ENCODE results near the gene STAC3.

STAC3 gene

DNA sequence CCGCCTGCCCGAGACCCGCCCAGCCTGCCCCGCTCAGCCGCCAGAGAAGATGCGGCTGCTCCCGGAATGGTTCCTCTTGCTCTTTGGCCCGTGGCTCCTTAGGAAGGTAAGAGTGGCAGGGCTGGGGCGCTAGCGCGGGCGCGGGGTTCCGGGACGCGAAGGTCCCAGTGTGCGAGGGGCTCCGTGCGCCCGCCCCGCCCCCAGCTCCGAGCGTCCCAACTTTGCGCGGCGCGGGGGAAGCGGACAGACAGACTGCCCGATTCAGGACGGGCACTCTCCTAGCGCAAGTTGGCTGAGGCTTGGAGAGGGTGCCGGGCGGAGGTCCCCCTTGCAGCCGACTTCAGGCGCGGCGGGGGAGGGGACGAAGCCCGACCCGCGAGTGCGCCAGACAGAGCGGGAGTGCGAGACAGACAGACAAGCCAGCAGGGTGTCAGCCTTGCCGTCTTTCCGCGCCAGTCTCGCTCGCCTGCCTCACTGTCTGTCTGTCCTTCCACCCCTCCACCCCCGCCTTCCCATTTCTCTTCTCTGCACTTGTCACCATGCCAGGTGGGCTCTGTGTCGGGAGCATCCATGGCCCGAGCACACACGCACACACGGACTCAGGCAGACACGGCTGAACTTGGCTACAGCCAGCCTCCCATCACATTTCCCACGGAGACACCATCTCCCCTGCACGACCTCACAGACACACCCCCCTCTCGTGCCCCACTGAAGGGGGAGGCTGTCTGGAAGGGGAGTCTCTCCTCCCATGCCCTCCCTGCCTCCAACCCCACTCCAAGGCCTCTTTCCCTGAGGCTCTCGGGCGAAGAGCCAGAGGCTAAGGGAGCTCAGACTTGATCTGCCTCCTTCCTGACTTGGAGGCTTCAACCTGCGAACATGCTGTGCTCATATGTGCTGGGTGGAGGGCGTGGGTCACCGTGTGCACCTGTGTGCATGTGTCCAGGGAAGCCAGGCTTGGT, 33.8 kb downstream of the STAC3 start:
- DNase-seq (ENCODE audit: low read depth), result no peak
- peak overlapping the region; percentile 36 for H3K4me3 ChIP-seq (ENCODE audit: low read depth, low read length)
- TF ChIP-seq, protein P1, sequence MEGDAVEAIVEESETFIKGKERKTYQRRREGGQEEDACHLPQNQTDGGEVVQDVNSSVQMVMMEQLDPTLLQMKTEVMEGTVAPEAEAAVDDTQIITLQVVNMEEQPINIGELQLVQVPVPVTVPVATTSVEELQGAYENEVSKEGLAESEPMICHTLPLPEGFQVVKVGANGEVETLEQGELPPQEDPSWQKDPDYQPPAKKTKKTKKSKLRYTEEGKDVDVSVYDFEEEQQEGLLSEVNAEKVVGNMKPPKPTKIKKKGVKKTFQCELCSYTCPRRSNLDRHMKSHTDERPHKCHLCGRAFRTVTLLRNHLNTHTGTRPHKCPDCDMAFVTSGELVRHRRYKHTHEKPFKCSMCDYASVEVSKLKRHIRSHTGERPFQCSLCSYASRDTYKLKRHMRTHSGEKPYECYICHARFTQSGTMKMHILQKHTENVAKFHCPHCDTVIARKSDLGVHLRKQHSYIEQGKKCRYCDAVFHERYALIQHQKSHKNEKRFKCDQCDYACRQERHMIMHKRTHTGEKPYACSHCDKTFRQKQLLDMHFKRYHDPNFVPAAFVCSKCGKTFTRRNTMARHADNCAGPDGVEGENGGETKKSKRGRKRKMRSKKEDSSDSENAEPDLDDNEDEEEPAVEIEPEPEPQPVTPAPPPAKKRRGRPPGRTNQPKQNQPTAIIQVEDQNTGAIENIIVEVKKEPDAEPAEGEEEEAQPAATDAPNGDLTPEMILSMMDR (IDR thresholded peaks at IDR 0.05; ENCODE audit: low read depth, low read length, missing control alignments), result no peak

DNA sequence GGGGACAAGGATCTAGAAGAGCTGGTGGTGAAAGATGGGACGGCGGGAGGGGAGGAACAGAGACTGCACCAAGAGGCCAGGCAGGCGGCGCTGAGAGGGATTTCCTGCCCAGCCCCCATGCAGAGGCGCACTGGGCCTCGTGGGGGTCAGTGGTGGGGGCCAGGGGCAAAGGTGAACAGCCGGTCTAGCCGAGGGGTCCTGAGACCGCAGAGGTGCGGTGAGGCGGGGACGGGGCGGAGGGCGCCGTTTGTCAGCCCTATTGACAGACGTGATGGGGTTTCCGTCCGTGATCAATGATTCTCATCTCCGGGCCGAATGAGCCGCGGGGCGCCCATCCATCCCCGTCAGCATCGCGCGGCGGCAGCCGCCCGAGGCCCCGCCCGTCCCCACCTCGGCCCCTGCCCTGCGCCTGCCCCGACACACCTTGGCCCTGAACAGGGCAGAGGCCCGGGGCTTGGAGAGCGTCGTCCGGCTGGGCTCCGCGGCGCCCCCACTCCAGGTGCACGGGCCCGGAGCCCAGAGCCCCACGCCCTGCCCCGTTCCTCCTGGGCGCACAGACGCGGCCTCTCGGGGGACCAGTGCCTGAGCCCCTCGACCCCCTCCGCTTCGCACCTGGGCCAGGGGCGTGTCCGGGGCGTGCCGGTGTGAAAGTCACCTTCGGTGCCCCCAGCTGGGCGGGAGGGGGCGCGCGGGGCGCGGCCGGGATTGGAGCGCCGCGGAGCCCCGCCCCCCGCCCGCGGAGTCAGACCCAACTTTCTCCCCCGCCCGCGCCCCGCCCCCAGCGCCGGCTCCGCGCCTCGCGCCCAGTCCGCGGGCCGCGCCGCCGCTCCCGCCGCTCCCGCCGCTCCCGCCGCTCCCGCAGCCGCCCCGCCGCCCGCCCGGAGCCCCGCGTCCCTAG, 34.7 kb downstream of the STAC3 start, which contains the start of gene NXPH4:
Gene NXPH4, plus strand, starts transcription at position 781 of the 898 bp plus-strand sequence. CDS start 176 bp downstream, outside the sequence.
- TF ChIP-seq, protein P1 (IDR thresholded peaks at IDR 0.05; ENCODE audit: low read depth, low read length, missing control alignments), result no peak
- no peak for DNase-seq (ENCODE audit: low read depth)
- H3K4me3 ChIP-seq (ENCODE audit: low read depth, low read length), result peak within 1 kb of the TSS; percentile 36

DNA sequence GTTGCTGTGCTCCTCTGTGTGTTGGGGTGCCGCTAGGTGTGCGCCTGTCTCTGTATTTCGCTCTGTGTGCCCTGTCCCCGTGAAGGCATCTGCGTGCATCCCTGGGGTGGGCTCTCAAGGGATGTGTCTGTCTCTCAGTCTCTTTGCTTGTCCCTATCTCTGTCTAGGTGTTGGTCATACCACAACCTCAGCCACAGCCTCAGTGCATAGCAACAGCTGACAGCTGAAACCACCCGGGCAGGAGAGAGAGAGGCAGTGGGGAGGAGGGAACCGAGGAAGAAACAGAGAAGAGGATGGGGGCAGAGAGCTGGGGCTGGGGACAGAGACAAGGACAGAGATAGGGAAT, 35.3 kb downstream of the STAC3 start:
- no peak for DNase-seq (ENCODE audit: low read depth)
- TF ChIP-seq, protein P1 (IDR thresholded peaks at IDR 0.05; ENCODE audit: low read depth, low read length, missing control alignments), result no peak
- H3K4me3 ChIP-seq (ENCODE audit: low read depth, low read length), result no peak overlapping the region

DNA sequence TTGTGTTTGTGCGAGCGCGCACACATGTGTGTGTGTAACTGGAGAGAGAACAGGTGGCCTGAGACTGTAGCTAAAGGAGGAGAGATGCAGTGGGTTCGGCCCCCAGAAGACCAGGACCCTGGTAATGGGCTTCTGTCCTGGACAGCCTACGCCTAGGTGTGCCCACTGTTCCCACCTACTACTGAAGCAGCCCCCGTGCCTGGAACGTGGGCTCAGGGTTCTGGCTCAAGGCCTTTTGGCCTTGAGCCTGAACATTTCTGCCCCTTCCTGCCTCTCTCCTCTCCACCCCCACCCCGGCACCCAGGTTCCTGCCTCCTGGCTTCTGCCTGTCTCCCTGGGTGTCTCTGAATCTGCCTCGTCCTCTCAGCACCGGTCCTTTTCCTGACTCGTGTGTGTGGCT, 35.9 kb downstream of the STAC3 start:
- no peak overlapping the region for H3K4me3 ChIP-seq (ENCODE audit: low read depth, low read length)
- no peak for DNase-seq (ENCODE audit: low read depth)
- TF ChIP-seq, protein P1 (IDR thresholded peaks at IDR 0.05; ENCODE audit: low read depth, low read length, missing control alignments), result no peak

DNA sequence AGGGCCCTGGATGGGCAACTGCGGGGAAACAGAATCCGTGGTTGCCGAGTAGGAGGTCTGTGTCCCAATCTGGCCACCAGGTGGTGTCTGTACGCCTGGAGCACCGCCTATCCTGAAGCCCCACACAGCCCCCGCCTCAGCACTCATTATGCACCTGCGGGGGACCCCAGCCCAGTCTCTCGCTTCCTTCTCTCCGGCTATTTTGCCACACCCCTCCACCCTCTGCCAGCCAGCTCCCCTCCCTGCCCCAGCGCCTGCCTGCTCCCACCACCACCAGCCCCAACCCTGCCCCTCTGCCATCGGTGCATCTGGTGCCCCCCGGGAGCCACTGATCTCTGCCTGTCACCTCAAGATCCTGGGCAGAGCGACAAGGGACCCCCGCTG, 36.6 kb downstream of the STAC3 start:
- H3K4me3 ChIP-seq (ENCODE audit: low read depth, low read length), result no peak overlapping the region
- TF ChIP-seq, protein P1 (IDR thresholded peaks at IDR 0.05; ENCODE audit: low read depth, low read length, missing control alignments), result peak; percentile 82
- DNase-seq (ENCODE audit: low read depth), result no peak

DNA sequence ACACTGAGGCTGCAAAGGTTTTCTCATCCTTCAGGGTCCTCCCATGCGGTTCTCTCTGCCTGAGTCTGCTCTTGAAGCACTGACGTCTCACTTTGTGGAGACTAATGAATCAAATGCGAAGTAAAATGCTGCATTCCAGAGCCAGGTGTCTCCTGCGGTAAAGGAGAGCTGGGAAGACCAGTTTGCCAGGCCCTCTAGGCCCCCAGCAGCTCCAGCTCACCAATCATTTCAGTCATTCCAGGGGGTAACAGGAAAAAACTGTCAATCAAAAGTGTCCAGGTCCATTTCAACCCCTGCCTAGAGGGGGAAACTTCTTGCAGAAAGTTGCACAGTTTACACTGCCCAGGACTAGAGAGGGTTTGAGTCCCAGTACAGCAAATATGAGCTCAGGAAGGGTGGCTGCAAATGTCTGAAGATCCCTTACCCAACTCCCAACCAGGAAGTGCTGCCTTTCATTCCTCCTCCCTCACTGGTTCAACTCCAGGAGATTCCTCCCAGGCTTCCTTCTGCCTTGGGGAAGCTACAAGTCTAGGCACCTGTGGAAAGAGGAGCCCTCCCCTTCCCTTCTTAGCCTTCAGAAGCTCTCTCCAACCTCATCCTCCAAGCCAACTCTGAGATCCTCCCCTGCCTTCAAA, 37.1 kb downstream of the STAC3 start:
- H3K4me3 ChIP-seq (ENCODE audit: low read depth, low read length), result no peak overlapping the region
- TF ChIP-seq, protein P1 (IDR thresholded peaks at IDR 0.05; ENCODE audit: low read depth, low read length, missing control alignments), result no peak
- no peak for DNase-seq (ENCODE audit: low read depth)

All from GM12864 (cell line).